Measurements from ENCODE around the gene TPK1.
"Not testable (repeated sequence)": the region's sequence is repeated elsewhere in the genome, so short reads cannot be mapped to it uniquely, and the experiment has no call there.

TPK1 gene

DNA sequence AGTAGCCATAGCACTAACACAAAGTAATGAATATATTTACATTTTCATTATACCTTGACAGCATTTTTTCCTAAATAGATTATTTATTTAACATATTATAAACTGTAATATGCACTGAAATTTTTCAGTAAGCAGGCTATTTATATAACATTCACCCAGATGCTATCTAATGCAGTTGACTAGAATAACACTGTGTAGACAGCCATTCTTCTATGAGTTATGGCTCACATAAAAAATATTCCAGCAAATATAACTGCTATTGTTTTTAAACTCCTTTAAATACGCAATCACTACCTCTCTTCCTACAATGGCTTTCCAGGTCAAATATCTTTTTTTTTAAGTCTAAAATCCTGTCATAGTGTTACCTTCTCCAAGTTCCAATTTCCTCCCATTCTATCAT is 21.6 kb downstream of the TPK1 start:
- H3K27ac ChIP-seq: no peak overlapping the region
- H3K4me3 ChIP-seq: no peak overlapping the region
- no peak for DNase-seq (ENCODE audit: low spot score)
- TF ChIP-seq, protein P1, sequence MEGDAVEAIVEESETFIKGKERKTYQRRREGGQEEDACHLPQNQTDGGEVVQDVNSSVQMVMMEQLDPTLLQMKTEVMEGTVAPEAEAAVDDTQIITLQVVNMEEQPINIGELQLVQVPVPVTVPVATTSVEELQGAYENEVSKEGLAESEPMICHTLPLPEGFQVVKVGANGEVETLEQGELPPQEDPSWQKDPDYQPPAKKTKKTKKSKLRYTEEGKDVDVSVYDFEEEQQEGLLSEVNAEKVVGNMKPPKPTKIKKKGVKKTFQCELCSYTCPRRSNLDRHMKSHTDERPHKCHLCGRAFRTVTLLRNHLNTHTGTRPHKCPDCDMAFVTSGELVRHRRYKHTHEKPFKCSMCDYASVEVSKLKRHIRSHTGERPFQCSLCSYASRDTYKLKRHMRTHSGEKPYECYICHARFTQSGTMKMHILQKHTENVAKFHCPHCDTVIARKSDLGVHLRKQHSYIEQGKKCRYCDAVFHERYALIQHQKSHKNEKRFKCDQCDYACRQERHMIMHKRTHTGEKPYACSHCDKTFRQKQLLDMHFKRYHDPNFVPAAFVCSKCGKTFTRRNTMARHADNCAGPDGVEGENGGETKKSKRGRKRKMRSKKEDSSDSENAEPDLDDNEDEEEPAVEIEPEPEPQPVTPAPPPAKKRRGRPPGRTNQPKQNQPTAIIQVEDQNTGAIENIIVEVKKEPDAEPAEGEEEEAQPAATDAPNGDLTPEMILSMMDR (IDR thresholded peaks at IDR 0.05): no peak

DNA sequence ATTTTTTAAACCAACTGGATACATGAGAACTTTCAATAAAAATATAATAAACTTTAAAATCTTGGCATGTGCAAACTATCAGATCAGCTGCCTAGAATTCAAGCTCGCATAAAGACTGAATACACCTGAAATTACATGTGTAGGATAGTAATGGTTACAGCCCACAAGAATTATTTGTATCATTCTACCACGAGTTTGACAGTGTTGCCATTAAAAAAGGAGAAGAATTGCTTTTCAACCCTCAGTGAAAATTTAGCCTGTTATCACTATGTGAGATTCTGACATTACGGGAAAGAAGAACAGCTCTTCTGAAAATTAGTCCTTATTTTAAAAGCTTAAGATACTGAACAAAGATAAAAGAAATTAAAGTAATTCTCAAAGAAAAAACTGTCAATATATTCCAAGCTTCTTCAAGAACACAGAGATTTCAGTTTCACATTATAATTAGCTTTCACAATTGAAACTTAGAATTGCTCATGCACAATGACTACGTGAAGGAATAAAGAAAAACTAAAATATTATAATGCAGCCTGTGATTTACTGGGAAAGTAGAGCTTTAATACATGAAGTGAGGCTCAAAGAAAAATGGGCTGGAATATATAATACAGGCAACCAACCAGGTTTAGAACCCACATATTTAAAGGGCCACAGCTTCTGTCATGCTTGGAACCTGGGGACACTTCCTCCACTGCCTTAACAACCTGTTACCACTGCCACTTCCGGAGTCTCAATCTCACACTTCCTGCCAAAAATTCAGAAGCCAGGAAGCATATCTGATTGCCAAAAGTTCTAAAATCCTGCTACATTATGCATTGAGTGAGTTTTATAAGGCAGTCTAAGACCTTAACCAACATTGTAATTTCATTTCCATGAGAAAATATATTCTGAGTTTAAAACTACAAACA is 23.2 kb downstream of the TPK1 start:
- no peak for DNase-seq (ENCODE audit: low spot score)
- TF ChIP-seq, protein P1 (IDR thresholded peaks at IDR 0.05): no peak
- Histone ChIP-seq H3K27ac (no peak overlapping the region), H3K4me3 (no peak overlapping the region)

DNA sequence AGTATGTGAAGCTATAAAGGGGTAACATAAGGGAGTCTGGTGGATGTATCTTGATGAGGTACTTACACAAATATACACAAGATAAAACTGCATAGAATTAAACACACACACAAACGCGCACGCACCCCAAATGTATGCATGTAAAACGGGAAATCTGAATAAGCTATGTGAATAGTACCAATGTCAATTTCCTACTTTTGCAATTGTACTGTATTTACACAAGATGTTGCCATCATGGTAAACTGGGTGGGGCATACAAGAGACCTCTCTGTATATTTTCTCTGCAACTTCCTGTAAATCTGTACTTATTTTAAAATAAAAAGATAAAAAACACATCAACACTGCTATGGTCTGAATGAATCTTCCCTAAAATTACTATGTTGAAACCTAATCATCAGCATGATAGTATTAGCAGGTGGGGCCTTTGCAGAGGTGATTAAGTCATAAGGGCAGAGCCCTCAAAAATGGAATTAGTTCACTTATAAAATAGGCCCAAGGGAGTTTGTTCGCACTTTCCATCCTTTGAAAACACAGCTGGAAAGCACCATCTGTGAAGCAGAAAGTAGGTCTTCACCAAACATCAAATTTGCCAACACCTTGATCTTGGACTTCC is 30.1 kb downstream of the TPK1 start:
- TF ChIP-seq, protein P1 (IDR thresholded peaks at IDR 0.05): no peak
- Histone ChIP-seq H3K27ac (no peak overlapping the region), H3K4me3 (no peak overlapping the region)

DNA sequence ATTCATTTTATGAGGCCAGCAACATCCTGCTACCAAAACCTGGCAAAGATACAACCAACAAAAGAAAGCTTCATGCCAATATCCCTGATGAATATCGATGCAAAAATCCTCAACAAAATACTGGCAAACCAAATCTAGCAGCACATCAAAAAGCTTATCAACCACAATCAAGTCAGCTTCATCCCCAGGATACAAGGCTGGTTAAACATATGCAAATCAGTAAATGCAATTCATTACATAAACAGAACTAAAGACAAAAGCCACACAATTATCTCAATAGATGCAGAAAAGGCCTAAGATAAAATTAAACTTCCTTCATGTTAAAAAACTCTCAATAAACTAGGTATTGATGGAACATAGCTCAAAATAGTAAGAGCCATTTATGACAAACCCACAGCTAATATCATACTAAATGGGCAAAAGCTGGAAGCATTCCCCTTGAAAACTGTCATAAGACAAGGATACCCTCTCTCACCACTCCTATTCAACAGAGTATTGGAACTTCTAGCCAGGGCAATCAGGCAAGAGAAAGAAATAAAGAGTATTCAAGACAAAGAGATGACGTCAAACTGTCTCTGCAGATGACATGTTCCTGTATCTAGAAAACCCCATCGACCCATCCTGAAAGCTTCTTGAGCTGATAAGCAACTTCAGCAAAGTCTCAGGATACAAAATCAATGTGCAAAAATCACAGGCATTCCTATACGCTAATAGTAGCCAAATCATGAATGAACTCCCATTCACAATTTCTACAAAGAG is 35.0 kb downstream of the TPK1 start:
- H3K4me3 ChIP-seq; DNase-seq (ENCODE audit: low spot score); H3K27ac ChIP-seq: not testable (repeated sequence)

More for the DNA sequence above, 30.1 kb downstream of the TPK1 start:
- no peak for DNase-seq (ENCODE audit: low spot score)

DNA sequence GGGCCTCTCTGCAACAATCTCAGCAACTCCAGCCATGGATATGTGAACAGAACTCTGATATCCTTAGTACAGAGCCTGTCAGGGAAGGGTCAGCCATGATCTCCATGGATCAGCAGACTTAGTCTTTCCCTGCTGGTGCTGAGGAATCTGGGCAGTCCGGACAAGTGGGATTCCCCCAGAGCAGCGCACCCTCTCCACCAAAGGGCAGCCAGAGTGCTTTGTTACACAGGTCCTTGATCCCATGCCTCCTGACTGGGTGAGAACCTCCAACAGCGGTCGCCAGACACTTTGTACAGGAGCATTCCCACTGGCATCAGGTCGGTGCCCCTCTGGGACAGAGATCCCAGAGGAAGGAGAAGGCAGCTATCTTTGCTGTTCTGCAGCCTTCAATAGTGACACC is 38.9 kb downstream of the TPK1 start:
- Histone ChIP-seq H3K4me3 (no peak overlapping the region), H3K27ac (no peak overlapping the region)
- TF ChIP-seq, protein P1 (IDR thresholded peaks at IDR 0.05): no peak
- DNase-seq (ENCODE audit: low spot score): no peak

DNA sequence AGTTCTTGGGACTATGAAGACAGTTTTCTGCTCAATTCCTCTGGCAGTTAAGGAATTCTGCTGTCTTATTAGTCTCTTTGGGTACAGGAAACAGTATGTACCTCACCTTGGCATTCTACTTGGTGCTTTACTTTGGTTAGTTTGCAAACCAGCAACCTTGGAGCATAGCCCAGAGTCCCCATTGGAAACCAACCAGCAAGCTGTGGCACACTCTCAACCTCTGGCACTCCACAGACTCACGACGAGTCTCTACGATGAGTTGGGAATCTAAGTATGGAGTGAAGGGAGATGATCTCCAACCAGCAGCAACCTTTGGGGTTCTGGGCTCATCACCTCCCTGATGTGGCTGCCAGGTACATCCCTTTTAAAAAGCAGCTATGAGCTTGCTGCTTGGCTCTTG is 43.8 kb downstream of the TPK1 start:
- no peak for DNase-seq (ENCODE audit: low spot score)
- TF ChIP-seq, protein P1 (IDR thresholded peaks at IDR 0.05): no peak
- H3K4me3 ChIP-seq: no peak overlapping the region
- no peak overlapping the region for H3K27ac ChIP-seq

DNA sequence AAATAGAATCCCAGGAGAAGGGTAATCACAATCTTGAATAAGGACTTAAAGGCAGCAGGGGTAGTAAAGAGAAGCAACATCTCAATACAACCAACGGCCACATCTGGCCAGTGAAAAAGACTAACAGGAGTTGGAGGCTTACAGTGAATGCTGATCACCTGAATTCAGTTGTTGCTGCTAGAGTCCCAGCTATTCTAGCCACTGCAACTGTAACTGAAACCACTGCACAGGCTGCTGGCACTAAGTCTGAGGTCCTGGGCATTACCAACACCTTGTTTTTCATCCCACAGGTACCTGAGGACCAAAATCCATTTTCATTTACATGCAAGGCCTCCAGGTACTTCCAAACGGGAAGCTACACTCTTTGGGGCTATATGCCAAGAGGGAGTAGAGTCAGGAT is 44.4 kb downstream of the TPK1 start:
- no peak overlapping the region for H3K4me3 ChIP-seq
- H3K27ac ChIP-seq: no peak overlapping the region
- TF ChIP-seq, protein P1 (IDR thresholded peaks at IDR 0.05): no peak
- no peak for DNase-seq (ENCODE audit: low spot score)

All from coronary artery (tissue), 2 donors.